ENCODE data around the gene TAPBP.
"Not testable (repeated sequence)": the region's sequence is repeated elsewhere in the genome, so short reads cannot be mapped to it uniquely, and the experiment has no call there.

DNA sequence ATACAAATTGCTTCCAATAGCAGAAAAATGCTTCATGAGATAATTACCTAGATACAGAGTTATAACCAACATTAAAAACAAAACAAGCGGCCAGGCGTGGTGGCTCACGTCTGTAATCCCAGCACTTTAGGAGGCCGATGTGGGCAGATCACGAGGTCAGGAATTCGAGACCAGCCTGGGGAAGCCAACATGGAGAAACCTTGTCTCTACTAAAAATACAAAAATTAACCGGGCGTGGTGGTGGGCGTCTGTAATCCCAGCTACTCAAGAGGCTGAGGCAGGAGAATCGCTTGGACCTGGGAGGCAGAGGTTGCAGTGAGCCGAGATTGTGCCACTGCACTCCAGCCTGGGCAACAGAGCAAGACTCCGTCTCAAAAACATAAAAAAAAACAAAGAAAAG is 49.6 kb upstream of the TAPBP start:
- TF ChIP-seq, protein P1, sequence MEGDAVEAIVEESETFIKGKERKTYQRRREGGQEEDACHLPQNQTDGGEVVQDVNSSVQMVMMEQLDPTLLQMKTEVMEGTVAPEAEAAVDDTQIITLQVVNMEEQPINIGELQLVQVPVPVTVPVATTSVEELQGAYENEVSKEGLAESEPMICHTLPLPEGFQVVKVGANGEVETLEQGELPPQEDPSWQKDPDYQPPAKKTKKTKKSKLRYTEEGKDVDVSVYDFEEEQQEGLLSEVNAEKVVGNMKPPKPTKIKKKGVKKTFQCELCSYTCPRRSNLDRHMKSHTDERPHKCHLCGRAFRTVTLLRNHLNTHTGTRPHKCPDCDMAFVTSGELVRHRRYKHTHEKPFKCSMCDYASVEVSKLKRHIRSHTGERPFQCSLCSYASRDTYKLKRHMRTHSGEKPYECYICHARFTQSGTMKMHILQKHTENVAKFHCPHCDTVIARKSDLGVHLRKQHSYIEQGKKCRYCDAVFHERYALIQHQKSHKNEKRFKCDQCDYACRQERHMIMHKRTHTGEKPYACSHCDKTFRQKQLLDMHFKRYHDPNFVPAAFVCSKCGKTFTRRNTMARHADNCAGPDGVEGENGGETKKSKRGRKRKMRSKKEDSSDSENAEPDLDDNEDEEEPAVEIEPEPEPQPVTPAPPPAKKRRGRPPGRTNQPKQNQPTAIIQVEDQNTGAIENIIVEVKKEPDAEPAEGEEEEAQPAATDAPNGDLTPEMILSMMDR (IDR thresholded peaks at IDR 0.05; ENCODE audit: insufficient read depth, low read length, poor library complexity, severe bottlenecking), result not testable (repeated sequence)
- TF ChIP-seq EZH2phosphoT487 (conservative IDR thresholded peaks at IDR 0.05; ENCODE audit: low read length), result not testable (repeated sequence)

Measured in SU-DHL-6 (cell line).